Tibial artery (tissue), 4 donors: ENCODE results near the gene SMIM29.

ENCODE experiments used
- DNase-seq, 2 donors: peaks; one replicate each; pipeline ENCODE4 v3.0.0-alpha.2; 2019
- H3K27ac ChIP-seq, 2 donors: fragments of 200-600 bp; sonication (generic) in 1 of 2; 1 replicate in 1 of 2; 2 replicates in 1 of 2; pipeline ENCODE4 v1.5.1; 2018 to 2019; ENCODE audit warnings: mild to moderate bottlenecking in 1 of 2
- H3K27me3 ChIP-seq, 2 donors: fragments of 200-600 bp; sonication (generic) in 1 of 2; one replicate each; pipeline versions ENCODE4 v1.5.1 to v1.6.0; 2016 to 2019
- H3K36me3 ChIP-seq, 3 donors: fragments of 200-600 bp; sonication (generic) in 2 of 3; one replicate each; pipeline ENCODE4 v1.5.1; 2016 to 2019; ENCODE audit warnings: mild to moderate bottlenecking in 2 of 3
- H3K4me1 ChIP-seq, 4 donors: fragments of 200-600 bp; sonication (generic) in 2 of 4; 1 replicate in 3 of 4; 2 replicates in 1 of 4; pipeline ENCODE4 v1.5.1; 2016 to 2019
- H3K4me3 ChIP-seq, 2 donors: fragments of 200-600 bp; sonication (generic) in 1 of 2; 1 replicate in 1 of 2; 2 replicates in 1 of 2; pipeline ENCODE4 v1.5.1; 2018 to 2019; ENCODE audit warnings: mild to moderate bottlenecking in 2 of 2
- H3K9me3 ChIP-seq, 3 donors: fragments of 200-600 bp; sonication (generic) in 1 of 3; one replicate each; pipeline ENCODE4 v1.5.1; 2016 to 2019
- intact Hi-C: fragments of 100-400 bp; cut with DNase I; formaldehyde crosslinking; loops from one replicate; pipeline ENCODE4 v1.15.0; 2023; ENCODE audit warnings: low total_unique reads
- TF ChIP-seq, protein P1 (sequence below), 2 experiments: fragments of 200-600 bp in 1 of 2; fragments of 450-650 bp in 1 of 2; IDR thresholded peaks; one replicate each; pipeline ENCODE4 v1.5.1; 2017 to 2019; ENCODE audit warnings: antibody characterized with exemption in 2 of 2, mild to moderate bottlenecking in 1 of 2, moderate library complexity in 1 of 2

SMIM29 gene

DNA sequence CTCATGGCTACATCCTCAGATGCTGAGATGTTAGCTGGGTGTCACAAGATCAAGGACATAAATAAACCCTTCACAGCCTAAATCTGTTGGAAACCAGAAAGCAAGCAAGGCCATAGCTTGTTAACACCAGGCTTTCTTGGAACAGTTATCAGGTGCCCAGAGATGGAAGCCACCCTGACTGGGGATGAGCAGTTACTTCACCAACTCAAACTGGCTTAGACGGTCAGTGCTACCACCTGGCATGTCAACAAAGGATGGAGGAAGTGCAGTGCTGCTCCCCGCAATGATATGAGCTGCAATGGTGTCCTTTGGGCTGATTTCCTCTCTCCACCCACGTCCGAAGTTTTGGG is 28.9 kb upstream of the SMIM29 start:
- DNase-seq: no peak
- no peak overlapping the region for H3K27ac ChIP-seq
- intact Hi-C loops: no loop called here
- no peak overlapping the region for H3K4me3 ChIP-seq
- TF ChIP-seq, protein P1, sequence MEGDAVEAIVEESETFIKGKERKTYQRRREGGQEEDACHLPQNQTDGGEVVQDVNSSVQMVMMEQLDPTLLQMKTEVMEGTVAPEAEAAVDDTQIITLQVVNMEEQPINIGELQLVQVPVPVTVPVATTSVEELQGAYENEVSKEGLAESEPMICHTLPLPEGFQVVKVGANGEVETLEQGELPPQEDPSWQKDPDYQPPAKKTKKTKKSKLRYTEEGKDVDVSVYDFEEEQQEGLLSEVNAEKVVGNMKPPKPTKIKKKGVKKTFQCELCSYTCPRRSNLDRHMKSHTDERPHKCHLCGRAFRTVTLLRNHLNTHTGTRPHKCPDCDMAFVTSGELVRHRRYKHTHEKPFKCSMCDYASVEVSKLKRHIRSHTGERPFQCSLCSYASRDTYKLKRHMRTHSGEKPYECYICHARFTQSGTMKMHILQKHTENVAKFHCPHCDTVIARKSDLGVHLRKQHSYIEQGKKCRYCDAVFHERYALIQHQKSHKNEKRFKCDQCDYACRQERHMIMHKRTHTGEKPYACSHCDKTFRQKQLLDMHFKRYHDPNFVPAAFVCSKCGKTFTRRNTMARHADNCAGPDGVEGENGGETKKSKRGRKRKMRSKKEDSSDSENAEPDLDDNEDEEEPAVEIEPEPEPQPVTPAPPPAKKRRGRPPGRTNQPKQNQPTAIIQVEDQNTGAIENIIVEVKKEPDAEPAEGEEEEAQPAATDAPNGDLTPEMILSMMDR (IDR thresholded peaks at IDR 0.05): no peak
- H3K4me1 ChIP-seq: no peaks in the 10 kb centered on the region
- H3K27me3 ChIP-seq: no peaks in the 10 kb centered on the region
- H3K36me3 ChIP-seq: peaks cover 0 to 14% (median 0%) of the 10 kb centered on the region in 3 donors
- no peaks in the 10 kb centered on the region for H3K9me3 ChIP-seq

DNA sequence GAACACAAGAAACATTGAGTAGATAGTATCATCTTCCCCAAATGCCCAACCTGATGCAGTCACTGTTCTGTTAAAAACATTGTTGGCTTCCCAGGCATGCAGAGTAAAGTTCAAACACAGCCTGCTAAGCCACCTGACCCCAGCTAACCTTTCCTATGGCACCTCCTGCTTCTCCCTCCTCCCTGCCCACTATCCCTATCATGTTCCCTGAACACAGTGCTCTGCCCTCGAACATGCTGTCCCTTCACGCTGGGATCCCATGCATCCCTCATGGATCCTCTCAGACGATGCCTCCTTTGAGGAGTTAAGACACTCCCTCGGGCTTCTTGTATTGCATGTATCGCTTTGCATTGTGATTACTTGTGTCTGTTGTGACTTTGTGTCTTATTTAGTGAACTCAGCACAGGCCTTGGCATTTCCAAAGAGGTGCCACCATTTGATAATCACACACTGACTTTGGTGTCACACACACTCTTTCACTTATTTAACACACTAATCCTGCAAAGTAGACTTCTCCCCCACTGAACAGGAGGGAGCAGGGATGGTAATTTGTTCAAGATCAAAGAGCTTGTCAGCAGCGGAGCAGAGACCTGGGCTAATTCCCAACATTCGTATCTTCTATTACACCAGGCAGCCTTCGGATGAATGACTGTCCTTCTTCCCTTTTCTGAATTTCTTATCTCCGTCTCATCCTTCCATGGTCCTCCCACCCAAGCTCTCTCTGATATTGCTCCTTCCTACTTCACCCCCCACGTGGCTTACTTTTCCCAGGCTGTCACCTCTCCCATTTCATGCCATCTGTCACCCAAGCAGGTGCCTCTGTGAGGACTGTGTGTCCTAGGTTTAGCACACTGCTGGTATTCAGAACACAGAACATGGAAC is 28.3 kb upstream of the SMIM29 start:
- no peak for DNase-seq
- no peak overlapping the region for H3K4me3 ChIP-seq
- H3K9me3 ChIP-seq: no peaks in the 10 kb centered on the region
- H3K4me1 ChIP-seq: no peaks in the 10 kb centered on the region
- peaks cover 0 to 14% (median 0%) of the 10 kb centered on the region in 3 donors for H3K36me3 ChIP-seq
- H3K27ac ChIP-seq: no peak overlapping the region
- intact Hi-C loops: no loop called here
- TF ChIP-seq, protein P1 (IDR thresholded peaks at IDR 0.05): no peak
- H3K27me3 ChIP-seq: no peaks in the 10 kb centered on the region

DNA sequence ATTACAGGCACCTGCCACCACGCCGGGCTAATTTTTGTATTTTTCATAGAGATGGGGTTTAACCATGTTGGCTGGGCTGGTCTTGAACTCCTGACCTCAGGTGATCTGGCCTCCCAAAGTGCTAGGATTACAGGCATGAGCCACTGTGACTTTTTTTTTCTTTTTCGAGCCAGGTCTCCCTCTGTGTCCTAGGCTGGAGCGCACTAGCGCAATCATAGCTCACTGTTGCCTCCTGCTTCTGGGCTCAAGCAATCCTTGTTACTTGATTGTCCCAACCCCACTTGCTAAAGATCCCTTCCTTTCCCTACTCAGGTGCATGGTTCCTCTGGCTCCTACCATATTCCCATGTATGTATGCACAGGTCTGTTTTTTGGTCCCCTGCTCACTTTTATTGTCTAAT is 27.4 kb upstream of the SMIM29 start:
- Histone ChIP-seq H3K4me3 (no peak overlapping the region), H3K27ac (no peak overlapping the region), H3K27me3 (no peaks in the 10 kb centered on the region), H3K4me1 (no peaks in the 10 kb centered on the region), H3K36me3 (peaks cover 0 to 14% (median 0%) of the 10 kb centered on the region in 3 donors), H3K9me3 (no peaks in the 10 kb centered on the region)
- no peak for DNase-seq
- intact Hi-C loops: no loop called here
- TF ChIP-seq, protein P1 (IDR thresholded peaks at IDR 0.05): no peak

DNA sequence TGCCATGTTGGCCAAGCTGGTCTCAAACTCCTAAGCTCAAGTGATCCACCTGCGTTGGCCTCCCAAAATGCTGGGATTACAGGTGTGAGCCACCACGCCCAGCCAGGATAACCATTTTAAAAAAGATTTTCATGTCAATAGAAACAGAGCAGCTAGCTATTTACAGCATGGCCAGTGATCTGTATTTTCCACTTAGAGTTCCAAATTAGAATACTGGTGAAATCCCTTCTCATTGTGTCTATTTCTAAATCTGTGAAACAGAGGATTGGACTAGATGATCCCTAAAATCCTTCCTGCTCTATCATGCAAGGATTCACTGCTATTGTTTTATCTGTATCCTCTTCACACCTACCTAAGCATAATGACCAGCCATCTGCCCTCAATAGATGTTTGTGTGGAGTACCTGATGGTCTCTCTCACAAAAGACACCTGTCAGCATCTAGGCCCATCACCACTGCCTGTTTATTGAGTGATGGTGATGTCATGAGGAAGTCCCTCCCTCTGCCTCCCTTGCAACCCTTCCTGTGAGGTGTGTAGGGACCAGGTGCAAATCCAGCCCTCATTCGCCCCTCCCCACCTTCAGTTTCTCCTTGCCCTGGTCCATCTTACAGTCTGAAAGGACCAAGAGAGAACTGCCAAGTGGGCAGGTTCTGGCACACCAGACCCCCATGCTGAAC is 26.5 kb upstream of the SMIM29 start:
- DNase-seq: no peak
- TF ChIP-seq, protein P1 (IDR thresholded peaks at IDR 0.05): no peak
- Histone ChIP-seq H3K4me3 (no peak overlapping the region), H3K36me3 (peaks cover 0 to 14% (median 0%) of the 10 kb centered on the region in 3 donors), H3K27ac (no peak overlapping the region), H3K4me1 (no peaks in the 10 kb centered on the region), H3K9me3 (no peaks in the 10 kb centered on the region), H3K27me3 (no peaks in the 10 kb centered on the region)
- intact Hi-C loops: no loop called here

DNA sequence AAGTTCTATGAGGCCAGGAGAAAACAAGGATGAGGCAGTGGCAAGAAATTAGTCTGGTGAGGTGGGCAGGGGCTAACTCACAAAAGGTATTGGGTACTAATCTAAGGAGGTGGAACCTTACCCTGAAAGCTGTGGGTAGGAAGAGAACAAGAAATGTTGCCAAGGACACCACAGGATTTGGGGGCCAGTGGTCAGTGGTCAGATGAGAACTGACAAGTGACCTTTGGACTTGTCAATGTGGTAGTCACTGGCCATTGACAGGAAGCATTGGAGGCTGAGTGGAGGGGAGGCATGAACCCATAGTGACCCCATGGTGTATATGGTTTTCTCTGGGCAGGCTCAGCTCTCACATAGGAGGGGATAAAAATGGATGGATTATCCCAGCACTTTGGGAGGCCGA is 25.3 kb upstream of the SMIM29 start:
- Histone ChIP-seq H3K4me1 (no peaks in the 10 kb centered on the region), H3K36me3 (peaks cover 0 to 10% (median 0%) of the 10 kb centered on the region in 3 donors), H3K27me3 (no peaks in the 10 kb centered on the region), H3K4me3 (no peak overlapping the region), H3K27ac (no peak overlapping the region), H3K9me3 (no peaks in the 10 kb centered on the region)
- DNase-seq: no peak
- TF ChIP-seq, protein P1 (IDR thresholded peaks at IDR 0.05): no peak
- intact Hi-C loops: no loop called here
